Stomach (tissue), 9 donors: Measurements from ENCODE around the gene DIAPH2. TPM values are rescaled to one million over a fixed set of nuclear protein-coding genes. Genes with fewer than 3 reads are reported as not detected.

Experiments used
- DNase-seq, 2 donors: peaks; one replicate each; pipeline versions ENCODE4 v3.0.0 to v3.0.0-alpha.2; 2013 to 2019
- H3K27ac ChIP-seq, 5 donors: fragments of 200-600 bp in 4 of 5; sonication (generic) in 4 of 5; one replicate each; pipeline ENCODE4 v1.5.1; 2013 to 2019; ENCODE audit warnings: mild to moderate bottlenecking in 1 of 5, moderate library complexity in 1 of 5
- H3K27me3 ChIP-seq, 3 donors: fragments of 200-600 bp; sonication (generic); one replicate each; pipeline ENCODE4 v1.5.1; 2017 to 2019; ENCODE audit warnings: mixed run types in 1 of 3
- H3K36me3 ChIP-seq, 4 donors: fragments of 200-600 bp; sonication (generic); 1 replicate in 3 of 4; 2 replicates in 1 of 4; pipeline ENCODE4 v1.5.1; 2016 to 2019
- H3K4me1 ChIP-seq, 4 donors: fragments of 200-600 bp; sonication (generic); one replicate each; pipeline ENCODE4 v1.5.1; 2016 to 2019
- H3K4me3 ChIP-seq, 4 donors: fragments of 200-600 bp; sonication (generic) in 3 of 4; one replicate each; pipeline ENCODE4 v1.5.1; 2016 to 2019; ENCODE audit warnings: mild to moderate bottlenecking in 1 of 4
- H3K9me3 ChIP-seq, 4 donors: fragments of 200-600 bp; sonication (generic); one replicate each; pipeline ENCODE4 v1.5.1; 2016 to 2019
- EP300 ChIP-seq: sonication (generic); formaldehyde crosslinking; IDR thresholded peaks from one replicate; pipeline ENCODE4 v1.6.1; 2017; ENCODE audit warnings: antibody characterized with exemption
- POLR2A ChIP-seq, 4 donors: fragments of 450-650 bp; IDR thresholded peaks; one replicate each; pipeline ENCODE4 v1.6.1; 2016; ENCODE audit warnings: antibody characterized with exemption in 4 of 4, control low read depth in 2 of 4, mild to moderate bottlenecking in 1 of 4, moderate library complexity in 1 of 4
- POLR2AphosphoS5 ChIP-seq, 3 donors: sonication (generic); formaldehyde crosslinking; IDR thresholded peaks; one replicate each; pipeline ENCODE4 v1.6.1; 2016; ENCODE audit warnings: antibody characterized with exemption in 3 of 3
- WGBS, 5 donors: extraction: QIAGEN DNeasy Blood & Tissue Kit in 3 of 5; methylation state at CpG; one replicate each; pipeline versions ENCODE4 v1.1.5 to v1.1.7; 2013 to 2018; 5-methylcytosine and 5-hydroxymethylcytosine counted together
- intact Hi-C: fragments of 100-400 bp; cut with DNase I; formaldehyde crosslinking; loops from one replicate; pipeline ENCODE4 v1.15.1; 2023; ENCODE audit warnings: low total_unique reads
- polyA plus RNA-seq, 3 donors: library from polyadenylated mRNA; stranded (reverse); fragments of 200-250 nt; gene quantifications; one replicate each; pipeline ENCODE4 v1.2.3, GENCODE V29; 2013
- total RNA-seq, 5 donors: library from RNA; depleted of rRNA; stranded (reverse); fragments of >200 nt; gene quantifications; one replicate each; pipeline versions ENCODE4 v1.1.0 to v1.2.3, GENCODE V29; 2014 to 2016
- TF ChIP-seq, protein P1 (sequence below), 7 experiments: fragments of 450-650 bp in 4 of 7; fragments of 200-600 bp in 3 of 7; sonication (generic) in 3 of 7; IDR thresholded peaks; one replicate each; pipeline ENCODE4 v1.5.1; 2016 to 2019; ENCODE audit warnings: antibody characterized with exemption in 7 of 7, control low read depth in 2 of 7, mild to moderate bottlenecking in 1 of 7
- donor health status: healthy with polysubstance abuse.
- donor health status: Bipolar disorder and iron deficiency.
- donor health status: healthy.

The DIAPH2 gene
- total and polyA plus RNA-seq, 8 donors: 5.2 to 52.5 (median 27.3) TPM

DNA sequence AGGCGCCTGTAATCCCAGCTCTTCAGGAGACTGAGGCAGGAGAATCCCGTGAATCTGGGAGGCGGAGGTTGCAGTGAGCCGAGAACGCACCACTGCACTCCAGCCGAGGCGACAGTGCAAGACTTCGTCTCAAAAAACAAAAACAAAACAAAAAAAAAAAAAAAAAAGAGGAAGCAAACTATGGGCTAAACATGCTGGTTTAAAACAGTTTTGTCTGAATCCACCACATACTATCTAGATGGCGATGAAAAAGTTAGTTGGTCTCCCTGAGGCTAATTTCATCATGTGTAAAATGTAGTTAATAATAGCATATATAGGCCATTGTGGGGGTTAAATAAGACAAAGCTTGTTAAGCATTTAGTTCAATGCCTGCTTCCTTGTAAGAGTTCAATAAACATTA is 650.2 kb downstream of the DIAPH2 start:
- 81 to 99% (median 95%) methylated on average over 9 of the region's 9 CpGs for WGBS, 5 donors
- no peaks in the 10 kb centered on the region for H3K4me1 ChIP-seq
- H3K36me3 ChIP-seq: no peaks in the 10 kb centered on the region
- DNase-seq: no peak
- H3K4me3 ChIP-seq: no peak overlapping the region
- intact Hi-C loops: no loop called here
- H3K27ac ChIP-seq: no peak overlapping the region
- no peaks in the 10 kb centered on the region for H3K27me3 ChIP-seq
- no peaks in the 10 kb centered on the region for H3K9me3 ChIP-seq
- TF ChIP-seq POLR2A (IDR thresholded peaks at IDR 0.05) (no peak), POLR2AphosphoS5 (IDR thresholded peaks at IDR 0.05) (no peak), EP300 (no peak)
- TF ChIP-seq, protein P1, sequence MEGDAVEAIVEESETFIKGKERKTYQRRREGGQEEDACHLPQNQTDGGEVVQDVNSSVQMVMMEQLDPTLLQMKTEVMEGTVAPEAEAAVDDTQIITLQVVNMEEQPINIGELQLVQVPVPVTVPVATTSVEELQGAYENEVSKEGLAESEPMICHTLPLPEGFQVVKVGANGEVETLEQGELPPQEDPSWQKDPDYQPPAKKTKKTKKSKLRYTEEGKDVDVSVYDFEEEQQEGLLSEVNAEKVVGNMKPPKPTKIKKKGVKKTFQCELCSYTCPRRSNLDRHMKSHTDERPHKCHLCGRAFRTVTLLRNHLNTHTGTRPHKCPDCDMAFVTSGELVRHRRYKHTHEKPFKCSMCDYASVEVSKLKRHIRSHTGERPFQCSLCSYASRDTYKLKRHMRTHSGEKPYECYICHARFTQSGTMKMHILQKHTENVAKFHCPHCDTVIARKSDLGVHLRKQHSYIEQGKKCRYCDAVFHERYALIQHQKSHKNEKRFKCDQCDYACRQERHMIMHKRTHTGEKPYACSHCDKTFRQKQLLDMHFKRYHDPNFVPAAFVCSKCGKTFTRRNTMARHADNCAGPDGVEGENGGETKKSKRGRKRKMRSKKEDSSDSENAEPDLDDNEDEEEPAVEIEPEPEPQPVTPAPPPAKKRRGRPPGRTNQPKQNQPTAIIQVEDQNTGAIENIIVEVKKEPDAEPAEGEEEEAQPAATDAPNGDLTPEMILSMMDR (IDR thresholded peaks at IDR 0.05): no peak

DNA sequence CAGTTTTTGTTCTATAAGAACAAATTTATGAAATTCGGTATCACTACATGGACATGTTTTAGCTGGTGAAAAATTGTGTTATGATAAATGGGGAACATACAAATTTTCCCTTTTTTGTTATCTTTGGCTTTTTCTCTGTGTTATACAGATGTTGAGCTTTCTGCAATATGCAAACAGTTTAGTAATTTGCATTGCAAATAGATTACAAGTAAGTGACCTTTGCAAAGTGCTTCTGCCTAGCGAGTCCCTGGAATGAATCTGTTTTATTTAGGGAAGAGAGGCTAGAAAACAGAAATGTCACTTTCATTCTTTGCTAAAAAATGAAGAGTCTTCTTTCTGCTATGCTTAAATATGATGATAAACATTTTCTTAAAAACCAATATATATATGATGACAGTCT is 660.1 kb downstream of the DIAPH2 start:
- intact Hi-C loops: no loop called here
- WGBS, 5 donors: 36 to 83% (median 63%) methylated on average over 2 of the region's 2 CpGs
- H3K27ac ChIP-seq: no peak overlapping the region
- no peak overlapping the region for H3K4me3 ChIP-seq
- no peaks in the 10 kb centered on the region for H3K9me3 ChIP-seq
- no peaks in the 10 kb centered on the region for H3K27me3 ChIP-seq
- no peak for DNase-seq
- no peaks in the 10 kb centered on the region for H3K36me3 ChIP-seq
- no peak for TF ChIP-seq POLR2A (IDR thresholded peaks at IDR 0.05)
- TF ChIP-seq, protein P1 (IDR thresholded peaks at IDR 0.05): no peak
- TF ChIP-seq EP300: no peak
- TF ChIP-seq POLR2AphosphoS5 (IDR thresholded peaks at IDR 0.05): no peak
- H3K4me1 ChIP-seq: no peaks in the 10 kb centered on the region

DNA sequence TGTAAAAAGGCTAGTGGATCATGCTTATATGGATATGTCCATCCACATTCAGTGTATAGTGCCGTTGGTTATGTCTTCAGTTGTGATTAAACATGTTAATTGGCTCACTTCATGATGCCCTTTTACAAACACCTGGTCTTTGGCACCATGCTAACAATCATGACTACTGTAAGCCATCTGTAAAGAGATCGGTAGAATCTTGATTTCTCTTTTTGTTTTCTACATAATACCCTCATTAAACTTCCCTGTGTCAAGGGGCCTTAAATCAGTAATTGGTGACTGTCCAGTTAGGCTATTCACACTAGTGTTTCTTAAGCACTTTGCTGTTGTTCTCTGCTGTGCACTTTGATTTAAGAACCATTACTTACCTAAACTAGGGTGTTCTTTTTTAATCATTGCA is 674.3 kb downstream of the DIAPH2 start:
- H3K4me3 ChIP-seq: no peak overlapping the region
- no peaks in the 10 kb centered on the region for H3K27me3 ChIP-seq
- H3K4me1 ChIP-seq: no peaks in the 10 kb centered on the region
- no peaks in the 10 kb centered on the region for H3K9me3 ChIP-seq
- H3K36me3 ChIP-seq: no peaks in the 10 kb centered on the region
- intact Hi-C loops: no loop called here
- no peak for DNase-seq
- TF ChIP-seq, protein P1 (IDR thresholded peaks at IDR 0.05): no peak
- no peak for TF ChIP-seq POLR2A (IDR thresholded peaks at IDR 0.05)
- no peak for TF ChIP-seq POLR2AphosphoS5 (IDR thresholded peaks at IDR 0.05)
- TF ChIP-seq EP300: no peak
- WGBS, 5 donors: 80 to 94% (median 82%) methylated on average over 2 of the region's 2 CpGs
- no peak overlapping the region for H3K27ac ChIP-seq

DNA sequence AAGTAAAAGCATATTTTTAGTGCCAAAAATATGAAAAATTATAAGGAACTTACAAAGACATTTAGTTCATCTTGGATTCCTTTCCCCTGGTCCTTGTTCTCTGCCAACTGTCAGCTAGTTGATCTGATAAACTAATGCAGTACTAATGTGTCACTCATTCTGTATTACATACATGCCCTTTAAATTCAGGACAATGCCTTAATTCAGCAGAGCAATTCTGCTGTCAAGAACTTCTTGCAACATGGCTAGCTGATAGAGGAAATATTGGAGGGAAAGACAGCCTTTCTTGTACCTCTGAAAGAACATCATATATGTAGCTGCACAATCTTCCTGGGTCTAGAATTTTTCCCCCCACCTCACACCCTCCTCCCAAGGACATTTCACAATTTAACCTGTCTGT is 679.2 kb downstream of the DIAPH2 start:
- no peaks in the 10 kb centered on the region for H3K36me3 ChIP-seq
- H3K9me3 ChIP-seq: no peaks in the 10 kb centered on the region
- TF ChIP-seq EP300 (no peak), POLR2A (IDR thresholded peaks at IDR 0.05) (no peak), POLR2AphosphoS5 (IDR thresholded peaks at IDR 0.05) (no peak)
- TF ChIP-seq, protein P1 (IDR thresholded peaks at IDR 0.05): no peak
- H3K27me3 ChIP-seq: no peaks in the 10 kb centered on the region
- H3K4me3 ChIP-seq: no peak overlapping the region
- no peak overlapping the region for H3K27ac ChIP-seq
- H3K4me1 ChIP-seq: no peaks in the 10 kb centered on the region
- no peak for DNase-seq
- intact Hi-C loops: no loop called here

DNA sequence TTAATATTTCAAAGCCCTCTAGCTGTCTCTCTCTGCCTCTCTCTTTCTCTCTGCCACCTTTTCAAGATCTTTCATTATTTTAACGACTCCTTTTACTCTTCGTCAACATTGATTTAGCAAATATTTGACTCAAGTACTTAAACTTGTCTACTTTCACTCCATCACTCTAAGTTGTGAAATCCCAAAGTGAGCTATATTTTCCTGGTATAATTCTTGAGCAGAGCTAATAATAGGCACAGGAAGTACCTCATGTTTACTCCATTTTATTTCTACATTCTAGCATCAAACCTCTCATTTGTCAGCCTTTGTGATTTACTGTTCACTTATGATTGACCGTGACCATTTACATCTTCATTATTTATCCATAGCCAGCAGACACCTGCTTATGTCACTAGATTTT is 681.6 kb downstream of the DIAPH2 start:
- intact Hi-C loops: no loop called here
- Histone ChIP-seq H3K27me3 (no peaks in the 10 kb centered on the region), H3K9me3 (no peaks in the 10 kb centered on the region), H3K4me1 (no peaks in the 10 kb centered on the region), H3K27ac (no peak overlapping the region), H3K4me3 (no peak overlapping the region), H3K36me3 (no peaks in the 10 kb centered on the region)
- TF ChIP-seq, protein P1 (IDR thresholded peaks at IDR 0.05): no peak
- TF ChIP-seq EP300 (no peak), POLR2AphosphoS5 (IDR thresholded peaks at IDR 0.05) (no peak), POLR2A (IDR thresholded peaks at IDR 0.05) (no peak)
- 58 to 77% (median 67%) methylated on average over 3 of the region's 3 CpGs for WGBS, 5 donors
- no peak for DNase-seq
